Vagina (tissue), 2 donors: Measurements from ENCODE around the gene SCG2.

Experiments
- POLR2AphosphoS5 ChIP-seq, 2 donors: sonication (generic); formaldehyde crosslinking; IDR thresholded peaks; one replicate each; pipeline ENCODE4 v1.9.0; 2017; ENCODE audit warnings: antibody characterized with exemption in 2 of 2, mild to moderate bottlenecking in 2 of 2, low read depth in 1 of 2; ENCODE audit not compliant: insufficient read depth in 1 of 2
- TF ChIP-seq, protein P1 (sequence below), 3 experiments: fragments of 450-650 bp in 2 of 3; fragments of 200-600 bp in 1 of 3; sonication (generic) in 1 of 3; IDR thresholded peaks; one replicate each; pipeline ENCODE4 v1.5.1; 2017 to 2019; ENCODE audit warnings: antibody characterized with exemption in 3 of 3, mild to moderate bottlenecking in 2 of 3, moderate library complexity in 2 of 3

DNA sequence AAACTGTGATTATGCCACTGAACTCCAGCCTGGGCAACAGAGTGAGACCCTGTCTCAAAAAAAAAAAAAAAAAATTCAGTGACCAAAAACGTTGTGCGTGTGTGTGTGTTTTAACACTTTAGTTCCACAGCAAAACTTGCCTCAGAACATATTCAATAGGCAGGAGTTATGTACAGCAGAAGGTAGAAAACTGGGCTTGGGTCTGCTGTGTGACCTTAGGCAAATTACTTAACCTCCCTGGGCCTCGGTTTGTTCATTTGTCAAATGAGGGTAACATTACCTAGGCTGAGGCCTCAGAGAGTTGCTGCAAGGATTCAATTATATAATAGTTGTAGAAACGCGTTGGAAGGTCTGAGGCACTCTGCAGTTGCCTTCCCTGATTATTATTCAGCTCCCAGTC, 10.3 kb upstream of the SCG2 start:
- TF ChIP-seq, protein P1, sequence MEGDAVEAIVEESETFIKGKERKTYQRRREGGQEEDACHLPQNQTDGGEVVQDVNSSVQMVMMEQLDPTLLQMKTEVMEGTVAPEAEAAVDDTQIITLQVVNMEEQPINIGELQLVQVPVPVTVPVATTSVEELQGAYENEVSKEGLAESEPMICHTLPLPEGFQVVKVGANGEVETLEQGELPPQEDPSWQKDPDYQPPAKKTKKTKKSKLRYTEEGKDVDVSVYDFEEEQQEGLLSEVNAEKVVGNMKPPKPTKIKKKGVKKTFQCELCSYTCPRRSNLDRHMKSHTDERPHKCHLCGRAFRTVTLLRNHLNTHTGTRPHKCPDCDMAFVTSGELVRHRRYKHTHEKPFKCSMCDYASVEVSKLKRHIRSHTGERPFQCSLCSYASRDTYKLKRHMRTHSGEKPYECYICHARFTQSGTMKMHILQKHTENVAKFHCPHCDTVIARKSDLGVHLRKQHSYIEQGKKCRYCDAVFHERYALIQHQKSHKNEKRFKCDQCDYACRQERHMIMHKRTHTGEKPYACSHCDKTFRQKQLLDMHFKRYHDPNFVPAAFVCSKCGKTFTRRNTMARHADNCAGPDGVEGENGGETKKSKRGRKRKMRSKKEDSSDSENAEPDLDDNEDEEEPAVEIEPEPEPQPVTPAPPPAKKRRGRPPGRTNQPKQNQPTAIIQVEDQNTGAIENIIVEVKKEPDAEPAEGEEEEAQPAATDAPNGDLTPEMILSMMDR (IDR thresholded peaks at IDR 0.05): no peak
- TF ChIP-seq POLR2AphosphoS5 (IDR thresholded peaks at IDR 0.05; ENCODE audit: insufficient read depth in 1 of 2, low read depth in 1 of 2): no peak
